Activated CD8-positive, alpha-beta T cell treated with anti-CD3 and anti-CD28 coated beads, Interleukin-2, amount 10 ng/mL, durations not matched to agents 7 days and 5 days (primary cell): Measurements from ENCODE around the gene WDTC1. TPM values are rescaled to one million over a fixed set of nuclear protein-coding genes. Genes with fewer than 3 reads are reported as not detected.

Experiments used
- ATAC-seq: fragments of 150-1000 bp; cut with Tn5 transposase; one replicate; pipeline ENCODE4 v1.10.0; 2021; ENCODE audit warnings: moderate library complexity
- CTCF ChIA-PET: fragments of 350-600 bp; sonication (Branson Sonifier 250); formaldehyde crosslinking; loops from one replicate; lab custom pipeline; 2021; ENCODE audit warnings: antibody characterized with exemption; lab: Charles Lee
- POLR2A ChIA-PET: fragments of 350-600 bp; sonication (Branson Sonifier 250); formaldehyde crosslinking; loops from one replicate; lab custom pipeline; 2021; ENCODE audit warnings: antibody characterized with exemption; lab: Charles Lee
- DNase-seq: peaks from one replicate; pipeline ENCODE4 v3.0.0-alpha.2; 2020
- H3K27ac Mint-ChIP-seq: one replicate; pipeline ENCODE4 v1.8.0; 2021; ENCODE audit warnings: mild to moderate bottlenecking, mixed read lengths
- H3K27me3 Mint-ChIP-seq: one replicate; pipeline ENCODE4 v1.8.0; 2021; ENCODE audit warnings: low read depth, mixed read lengths
- H3K36me3 Mint-ChIP-seq: one replicate; pipeline ENCODE4 v1.8.0; 2021; ENCODE audit warnings: low read depth, mixed read lengths
- H3K4me1 Mint-ChIP-seq: one replicate; pipeline ENCODE4 v1.8.0; 2021; ENCODE audit warnings: low read depth, mixed read lengths
- H3K4me3 Mint-ChIP-seq: one replicate; pipeline ENCODE4 v1.8.0; 2021; ENCODE audit warnings: mild to moderate bottlenecking, mixed read lengths
- H3K9me3 Mint-ChIP-seq: one replicate; pipeline ENCODE4 v1.8.0; 2022; ENCODE audit warnings: mixed read lengths; ENCODE audit not compliant: insufficient read depth
- total RNA-seq, 2 experiments: library from RNA; stranded (reverse); gene quantifications; one replicate each; pipeline ENCODE4 v1.2.3, GENCODE V29; 2021

WDTC1 gene
- total RNA-seq, 2 experiments from 2014 or later = 24.7 to 25.0 TPM

DNA sequence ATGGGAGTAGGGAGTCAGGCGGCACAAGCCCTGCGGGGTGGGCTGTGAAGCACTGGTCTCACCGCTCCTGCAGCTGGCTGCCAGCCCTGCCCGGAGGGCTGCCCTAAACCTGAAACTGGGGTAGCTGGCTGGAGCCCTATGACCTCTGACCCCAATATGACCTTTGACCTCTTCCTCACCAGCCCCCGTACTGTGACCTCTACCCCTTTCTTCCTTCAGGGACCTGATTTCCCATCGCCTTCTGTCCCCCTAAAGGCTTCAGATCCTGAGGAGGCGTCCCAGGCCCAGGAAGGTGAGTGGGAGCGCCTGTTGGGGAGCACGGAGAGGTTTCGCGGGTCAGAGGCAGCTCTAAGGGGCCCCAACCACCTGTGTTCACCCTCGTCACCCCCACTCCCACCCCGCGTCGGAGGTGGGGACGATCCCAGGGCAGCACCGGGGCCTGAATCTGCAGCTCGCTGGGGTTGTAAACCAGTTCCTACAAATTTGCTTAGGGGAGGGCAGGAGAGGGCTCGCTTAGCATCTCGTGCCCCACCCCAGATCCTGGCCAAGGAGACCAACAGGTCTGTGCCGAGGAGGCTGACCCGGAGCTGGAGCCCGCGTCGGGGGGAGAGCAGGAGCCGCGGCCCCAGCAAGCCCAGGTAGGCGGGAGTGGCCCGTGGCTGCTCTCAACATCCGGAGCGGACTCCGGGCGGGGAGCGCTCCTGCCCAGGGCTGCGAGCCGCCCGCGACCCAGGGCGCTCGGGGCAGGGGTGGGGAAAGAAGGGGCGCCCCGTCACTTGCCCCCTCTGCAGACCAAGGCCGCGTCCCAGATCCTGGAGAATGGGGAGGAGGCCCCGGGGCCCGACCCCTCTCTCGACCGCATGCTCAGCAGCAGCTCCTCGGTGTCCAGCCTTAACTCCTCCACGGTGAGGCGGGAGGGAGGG, 114.7 kb downstream of the WDTC1 start:
- Mint-ChIP-seq H3K4me1 (peaks cover 17% of the 10 kb centered on the region), H3K9me3 (no peaks in the 10 kb centered on the region), H3K36me3 (peaks cover 18% of the 10 kb centered on the region), H3K27ac (no peak overlapping the region), H3K4me3 (peak overlapping the region; percentile 40), H3K27me3 (no peaks in the 10 kb centered on the region)
- CTCF ChIA-PET = interaction anchor here (2.0 to 2.2 kb wide), 2 partner anchors 9 to 16 kb away, joined by 10 to 11 read pairs; no protein-coding TSS in a partner anchor
- ATAC-seq (peak; percentile 65), DNase-seq (peak; percentile 36)
- POLR2A ChIA-PET = interaction anchor here (1.2 to 1.4 kb wide), 2 partner anchors 9 to 16 kb away, joined by 5 to 6 read pairs; no protein-coding TSS in a partner anchor

DNA sequence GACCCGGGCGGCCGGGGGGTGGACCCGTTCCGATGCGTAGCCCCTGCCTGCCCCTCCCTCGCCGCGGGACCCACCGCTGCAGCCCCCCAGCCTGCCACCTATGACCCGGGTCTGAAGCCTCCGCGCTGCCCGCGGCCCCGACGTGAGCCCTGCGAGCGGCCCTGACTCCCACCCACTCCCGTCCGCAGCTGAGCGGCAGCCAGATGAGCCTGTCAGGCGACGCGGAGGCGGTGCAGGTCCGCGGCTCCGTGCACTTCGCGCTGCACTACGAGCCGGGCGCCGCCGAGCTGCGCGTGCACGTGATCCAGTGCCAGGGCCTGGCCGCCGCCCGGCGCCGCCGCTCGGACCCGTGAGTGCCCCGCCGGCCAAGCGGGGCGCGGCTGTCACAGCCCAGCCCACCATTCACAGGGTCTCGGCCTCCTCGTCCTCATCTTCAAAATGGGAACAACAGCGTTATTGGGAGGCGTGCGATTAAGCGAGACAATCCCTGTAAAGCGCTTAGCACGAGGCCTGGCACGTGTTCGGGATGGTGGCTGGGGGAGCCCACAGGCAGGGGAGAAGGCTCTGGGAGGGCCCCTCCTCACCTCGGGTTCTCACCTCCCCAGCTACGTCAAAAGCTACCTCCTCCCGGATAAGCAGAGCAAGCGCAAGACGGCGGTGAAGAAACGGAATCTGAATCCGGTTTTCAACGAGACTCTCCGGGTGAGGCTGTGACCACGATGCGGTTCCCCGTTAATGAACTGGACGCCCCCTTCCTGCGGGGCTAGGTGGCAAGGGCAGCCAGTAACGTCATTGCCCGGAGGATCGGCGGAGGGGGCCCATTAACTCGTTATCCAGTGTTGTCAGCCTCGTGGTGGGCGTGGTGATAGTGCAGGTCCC, 115.6 kb downstream of the WDTC1 start:
- peaks cover 12% of the 10 kb centered on the region for H3K4me1 Mint-ChIP-seq
- CTCF ChIA-PET = interaction anchor here (2.0 to 2.2 kb wide), 2 partner anchors 8 to 17 kb away, joined by 10 to 11 read pairs; no protein-coding TSS in a partner anchor
- no peaks in the 10 kb centered on the region for H3K9me3 Mint-ChIP-seq
- POLR2A ChIA-PET = no interaction called here
- H3K4me3 Mint-ChIP-seq = no peak overlapping the region
- no peak for DNase-seq
- no peak for ATAC-seq
- no peak overlapping the region for H3K27ac Mint-ChIP-seq
- peaks cover 15% of the 10 kb centered on the region for H3K36me3 Mint-ChIP-seq
- no peaks in the 10 kb centered on the region for H3K27me3 Mint-ChIP-seq

DNA sequence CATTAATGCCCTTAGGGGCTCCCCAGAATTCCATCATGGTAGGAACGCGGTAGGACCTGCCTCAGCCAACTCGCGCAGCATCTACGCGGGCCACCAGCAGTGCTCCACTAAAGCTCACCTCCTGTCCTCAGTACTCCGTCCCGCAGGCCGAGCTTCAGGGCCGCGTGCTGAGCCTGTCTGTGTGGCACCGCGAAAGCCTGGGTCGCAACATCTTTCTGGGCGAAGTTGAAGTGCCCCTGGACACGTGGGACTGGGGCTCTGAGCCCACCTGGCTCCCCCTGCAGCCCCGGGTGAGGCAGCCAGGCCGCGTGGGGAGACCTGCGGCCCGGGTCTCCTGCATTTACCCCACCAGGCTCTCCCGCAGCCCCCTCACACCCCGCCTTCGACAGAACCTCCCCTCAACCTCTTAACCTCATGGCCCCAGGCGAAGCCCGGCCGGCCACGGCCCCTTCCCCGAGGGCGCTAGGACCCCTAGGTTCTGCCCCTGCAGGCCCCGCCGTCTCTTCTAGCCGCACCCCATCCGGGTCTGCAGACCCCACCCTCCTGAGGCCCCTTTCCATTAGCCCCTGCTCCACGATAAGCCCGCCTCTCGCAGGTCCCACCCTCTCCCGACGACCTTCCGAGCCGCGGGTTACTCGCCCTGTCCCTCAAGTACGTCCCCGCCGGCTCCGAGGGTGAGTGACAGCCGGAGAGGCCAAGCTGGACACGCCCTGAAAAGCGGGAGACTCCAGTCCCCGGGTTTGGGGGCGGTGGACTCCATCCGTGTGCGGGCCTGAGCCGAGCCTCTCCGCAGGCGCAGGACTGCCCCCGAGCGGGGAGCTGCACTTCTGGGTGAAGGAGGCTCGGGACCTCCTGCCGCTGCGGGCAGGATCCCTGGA, 116.5 kb downstream of the WDTC1 start:
- peaks cover 14% of the 10 kb centered on the region for H3K36me3 Mint-ChIP-seq
- no peak for ATAC-seq
- no peak overlapping the region for H3K4me3 Mint-ChIP-seq
- no peaks in the 10 kb centered on the region for H3K9me3 Mint-ChIP-seq
- POLR2A ChIA-PET = no interaction called here
- peaks cover 21% of the 10 kb centered on the region for H3K4me1 Mint-ChIP-seq
- H3K27ac Mint-ChIP-seq = no peak overlapping the region
- CTCF ChIA-PET = interaction anchor here (1.2 kb wide), 1 partner anchor 19 kb away, joined by 3 read pairs; no protein-coding TSS in a partner anchor
- DNase-seq = no peak
- H3K27me3 Mint-ChIP-seq = no peaks in the 10 kb centered on the region

DNA sequence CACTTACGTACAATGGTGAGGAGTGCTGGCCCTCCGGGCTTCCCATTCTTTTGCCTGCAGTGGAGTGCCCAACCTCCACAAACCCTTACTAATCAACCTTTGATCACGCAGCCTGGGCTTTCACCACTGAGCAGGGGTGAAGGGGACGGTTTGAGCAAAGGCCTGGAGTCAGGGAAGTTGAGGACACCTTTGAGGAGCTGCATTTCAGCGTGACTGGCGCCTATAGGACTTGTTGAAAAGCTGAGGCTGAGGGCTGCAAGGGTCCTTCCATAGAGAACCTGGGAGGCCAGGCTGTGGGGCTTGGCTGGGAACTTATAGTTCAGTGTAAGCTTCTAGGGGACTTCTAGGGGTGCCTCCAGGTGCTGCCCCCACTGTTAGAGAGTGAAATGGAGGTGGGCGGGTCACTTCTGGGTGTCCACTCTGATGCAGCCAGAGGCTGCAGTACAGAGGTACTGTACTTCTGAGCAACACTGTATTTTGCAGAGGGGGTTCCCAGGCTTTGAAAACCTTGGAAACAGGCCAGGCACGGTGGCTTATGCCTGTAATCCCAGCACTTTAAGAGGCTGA, 117.2 kb downstream of the WDTC1 start:
- ChIA-PET CTCF (interaction anchor here (1.2 kb wide), 1 partner anchor 19 kb away, joined by 3 read pairs; no protein-coding TSS in a partner anchor), POLR2A (no interaction called here)
- Mint-ChIP-seq H3K4me3 (no peak overlapping the region), H3K27me3 (no peaks in the 10 kb centered on the region), H3K27ac (no peak overlapping the region), H3K4me1 (peaks cover 24% of the 10 kb centered on the region), H3K36me3 (peaks cover 9% of the 10 kb centered on the region), H3K9me3 (no peaks in the 10 kb centered on the region)
- no peak for ATAC-seq
- DNase-seq = no peak

DNA sequence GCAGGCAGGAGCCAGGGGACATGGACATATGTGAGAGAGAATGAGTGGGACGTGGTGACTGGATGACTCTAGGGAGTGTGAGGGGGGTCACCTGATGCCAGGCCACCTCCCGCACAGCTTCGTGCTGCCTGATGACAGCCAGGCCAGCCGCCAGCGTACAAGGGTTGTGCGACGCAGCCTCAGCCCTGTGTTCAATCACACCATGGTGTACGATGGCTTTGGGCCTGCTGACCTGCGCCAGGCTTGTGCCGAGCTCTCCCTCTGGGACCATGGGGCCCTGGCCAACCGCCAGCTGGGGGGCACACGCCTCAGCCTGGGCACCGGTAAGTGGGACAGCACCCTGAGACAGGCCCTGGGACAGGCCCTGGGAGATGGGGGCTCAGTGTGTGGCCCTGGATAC, 118.7 kb downstream of the WDTC1 start:
- H3K4me3 Mint-ChIP-seq = no peak overlapping the region
- no peaks in the 10 kb centered on the region for H3K9me3 Mint-ChIP-seq
- ATAC-seq (no peak), DNase-seq (no peak)
- H3K4me1 Mint-ChIP-seq = peaks cover 35% of the 10 kb centered on the region
- CTCF ChIA-PET = interaction anchor here (0.7 to 1.5 kb wide), 2 partner anchors 11 to 13 kb away, joined by 3 to 4 read pairs; partner anchors contain the start of gene SYTL1
- H3K27ac Mint-ChIP-seq = no peak overlapping the region
- POLR2A ChIA-PET = no interaction called here
- H3K27me3 Mint-ChIP-seq = no peaks in the 10 kb centered on the region
- peaks cover 2% of the 10 kb centered on the region for H3K36me3 Mint-ChIP-seq

DNA sequence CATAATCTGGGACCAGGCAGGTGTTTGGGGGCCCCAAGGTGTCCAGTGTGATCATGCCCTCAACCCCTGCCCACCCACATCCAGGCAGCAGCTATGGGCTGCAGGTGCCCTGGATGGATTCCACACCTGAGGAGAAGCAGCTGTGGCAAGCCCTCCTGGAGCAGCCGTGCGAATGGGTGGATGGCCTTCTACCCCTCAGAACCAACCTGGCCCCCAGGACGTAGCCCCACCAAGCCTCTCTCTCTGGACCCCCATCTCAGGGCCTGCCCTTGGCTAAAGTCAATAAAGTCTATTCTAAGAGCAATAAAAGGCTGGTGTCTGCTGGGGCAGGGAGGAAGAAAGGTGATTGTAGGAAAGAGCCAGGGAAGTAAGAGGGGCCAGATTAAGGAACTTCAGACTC, 119.2 kb downstream of the WDTC1 start:
- Mint-ChIP-seq H3K4me3 (no peak overlapping the region), H3K9me3 (no peaks in the 10 kb centered on the region), H3K27me3 (no peaks in the 10 kb centered on the region), H3K4me1 (peaks cover 35% of the 10 kb centered on the region), H3K36me3 (peaks cover 2% of the 10 kb centered on the region), H3K27ac (peak overlapping the region; percentile 16)
- POLR2A ChIA-PET = no interaction called here
- CTCF ChIA-PET = interaction anchor here (0.7 to 2.2 kb wide), 5 partner anchors 11 to 57 kb away, joined by 3 to 14 read pairs (median 4); partner anchors contain the start of genes MAP3K6 and SYTL1
- no peak for DNase-seq
- no peak for ATAC-seq

DNA sequence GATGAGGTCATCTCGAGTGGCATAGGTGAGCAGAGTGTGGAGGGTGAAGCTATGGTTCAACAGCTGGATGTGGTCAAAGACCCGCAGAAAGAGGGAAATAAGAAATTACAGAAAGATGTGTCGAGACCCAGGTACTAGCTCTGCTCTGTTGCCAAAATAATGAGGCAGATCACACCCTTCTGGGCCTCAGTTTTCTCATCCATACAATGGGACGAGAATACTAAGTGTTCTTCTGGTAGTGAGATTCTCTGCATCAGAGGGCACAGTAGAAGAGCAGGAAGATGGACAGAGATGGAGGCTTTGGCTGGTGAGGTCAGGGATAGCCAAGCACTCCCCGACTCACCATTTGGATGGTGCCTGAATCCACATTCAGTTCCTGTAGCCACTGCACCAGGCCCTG, 121.3 kb downstream of the WDTC1 start:
- Mint-ChIP-seq H3K4me1 (peaks cover 46% of the 10 kb centered on the region), H3K4me3 (peak overlapping the region; percentile 78), H3K9me3 (no peaks in the 10 kb centered on the region), H3K27me3 (peaks cover 9% of the 10 kb centered on the region), H3K36me3 (peaks cover 2% of the 10 kb centered on the region), H3K27ac (peak overlapping the region; percentile 97)
- ChIA-PET POLR2A (interaction anchor here (0.6 to 4.9 kb wide), 2 partner anchors 10 to 13 kb away, joined by 3 to 56 read pairs; partner anchors contain the start of gene SYTL1), CTCF (interaction anchor here (0.7 to 6.7 kb wide), 15 partner anchors 10 to 307 kb away, joined by 3 to 99 read pairs (median 23); partner anchors contain the start of genes CD164L2, MAP3K6 and SYTL1)
- DNase-seq (no peak), ATAC-seq (no peak)

DNA sequence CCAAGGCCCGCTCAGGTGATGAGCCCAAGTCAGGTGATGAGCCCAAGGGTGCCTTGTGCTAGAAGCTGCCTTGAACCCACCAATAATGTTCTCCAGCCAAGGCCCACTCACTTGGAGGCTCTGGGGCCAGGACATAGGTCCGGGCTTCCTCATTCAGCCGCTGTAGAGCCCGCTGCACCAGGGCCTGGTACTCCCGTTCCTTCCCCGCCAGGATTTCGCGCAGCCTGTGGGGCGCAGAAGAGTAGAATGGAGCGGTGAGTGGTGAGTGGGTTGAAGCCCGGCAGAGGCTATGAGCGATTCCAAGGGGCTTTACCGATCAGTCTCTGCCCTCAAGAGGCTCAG, 121.8 kb downstream of the WDTC1 start:
- ChIA-PET POLR2A (interaction anchor here (0.6 to 4.9 kb wide), 9 partner anchors 10 to 60 kb away, joined by 3 to 56 read pairs (median 5); partner anchors contain the start of genes MAP3K6 and SYTL1), CTCF (interaction anchor here (0.7 to 6.7 kb wide), 16 partner anchors 10 to 312 kb away, joined by 3 to 99 read pairs (median 25); partner anchors contain the start of genes CD164L2, MAP3K6, SYTL1 and TMEM222)
- peaks cover 9% of the 10 kb centered on the region for H3K27me3 Mint-ChIP-seq
- H3K27ac Mint-ChIP-seq = peak overlapping the region; percentile 97
- peaks cover 2% of the 10 kb centered on the region for H3K36me3 Mint-ChIP-seq
- DNase-seq (no peak), ATAC-seq (no peak)
- peak overlapping the region; percentile 78 for H3K4me3 Mint-ChIP-seq
- no peaks in the 10 kb centered on the region for H3K9me3 Mint-ChIP-seq
- H3K4me1 Mint-ChIP-seq = peaks cover 48% of the 10 kb centered on the region

DNA sequence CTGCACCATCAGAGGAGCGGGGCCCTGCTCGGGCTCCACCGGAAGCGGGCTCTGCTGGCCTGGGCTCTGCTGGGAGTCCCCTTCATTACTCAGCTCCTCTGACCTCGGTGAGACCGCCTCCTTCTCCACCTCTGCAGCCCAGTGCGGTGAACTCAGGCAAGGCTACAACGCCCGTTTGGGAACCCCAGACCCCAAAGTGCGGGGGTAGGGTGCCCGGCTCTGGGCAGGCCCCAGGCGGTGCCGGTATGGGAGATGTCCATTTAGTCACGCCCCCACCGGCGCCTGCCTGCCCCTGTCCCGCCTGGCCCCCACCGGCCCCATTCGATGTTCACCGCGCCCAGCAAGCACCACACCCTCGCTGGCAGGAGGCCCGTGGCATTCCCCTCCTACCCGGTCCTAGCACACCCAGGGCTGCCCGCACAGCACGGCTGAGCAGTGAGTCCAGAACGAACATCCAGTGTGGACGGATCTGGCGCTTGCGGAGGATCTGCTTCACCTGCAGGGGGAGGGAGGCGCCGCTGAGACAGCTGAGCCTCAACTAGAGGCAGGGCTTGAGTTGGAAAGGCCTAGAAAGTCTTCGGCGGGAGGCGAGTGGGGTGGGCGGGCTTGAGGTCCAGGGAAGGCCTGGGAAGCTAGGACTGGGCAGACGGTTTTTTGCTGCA, 122.3 kb downstream of the WDTC1 start:
- POLR2A ChIA-PET = interaction anchor here (0.6 to 4.9 kb wide), 13 partner anchors 8 to 60 kb away, joined by 3 to 56 read pairs (median 5); partner anchors contain the start of genes MAP3K6 and SYTL1
- Mint-ChIP-seq H3K36me3 (no peaks in the 10 kb centered on the region), H3K4me1 (peaks cover 48% of the 10 kb centered on the region), H3K27ac (peak overlapping the region; percentile 97), H3K27me3 (peaks cover 9% of the 10 kb centered on the region), H3K4me3 (peak overlapping the region; percentile 78), H3K9me3 (no peaks in the 10 kb centered on the region)
- ATAC-seq (peak; percentile 59), DNase-seq (peak; percentile 73)
- CTCF ChIA-PET = interaction anchor here (0.6 to 6.7 kb wide), 34 partner anchors 8 to 313 kb away, joined by 3 to 99 read pairs (median 6); partner anchors contain the start of genes CD164L2, FCN3, MAP3K6 and SYTL1
